BJ (cell line): Measurements from ENCODE around the gene STRIP2. TPM values are rescaled to one million over a fixed set of nuclear protein-coding genes. Genes with fewer than 3 reads are reported as not detected.
"Not testable (repeated sequence)": the region's sequence is repeated elsewhere in the genome, so short reads cannot be mapped to it uniquely, and the experiment has no call there.

Source experiments
- CTCF ChIA-PET: fragments of 350-600 bp; formaldehyde crosslinking; extraction: SDS; loops from one replicate; lab custom pipeline; 2021; ENCODE audit warnings: antibody characterized with exemption, inconsistent platforms; lab: Yijun Ruan, JAX
- POLR2A ChIA-PET: fragments of 300-600 bp; sonication (Branson Sonifier 250); formaldehyde crosslinking; extraction: SDS; loops from one replicate; lab custom pipeline; 2021; ENCODE audit warnings: antibody characterized with exemption; lab: Charles Lee
- DNase-seq: peaks from one replicate; pipeline ENCODE4 v3.0.0-alpha.2; 2011; ENCODE audit warnings: low read depth
- H3K27me3 ChIP-seq: 2 replicates; pipeline ENCODE4 v1.6.0; 2011; ENCODE audit warnings: low read length; ENCODE audit not compliant: control insufficient read depth, insufficient read depth
- H3K36me3 ChIP-seq: 2 replicates; pipeline ENCODE4 v1.5.1; 2011; ENCODE audit warnings: low read length; ENCODE audit not compliant: control insufficient read depth, insufficient read depth
- H3K4me3 ChIP-seq: 2 replicates; pipeline ENCODE4 v1.5.1; 2011; ENCODE audit warnings: low read depth, mild to moderate bottlenecking, control low read depth, low read length
- polyA plus RNA-seq: library from polyadenylated mRNA; depleted of rRNA; stranded (reverse); fragments of >200 nt; gene quantifications from 2 replicates; pipeline ENCODE4 v1.2.3, GENCODE V29; 2011
- TF ChIP-seq, protein P1 (sequence below): IDR thresholded peaks from 2 replicates; pipeline ENCODE4 v1.5.1; 2011; ENCODE audit warnings: low read depth, mild to moderate bottlenecking, control low read depth, inconsistent platforms, low read length, moderate library complexity; ENCODE audit not compliant: insufficient read depth

The STRIP2 gene
- polyA plus RNA-seq, 1 experiment = 2.0 TPM

GRCh38 chr7:129529643-129530042 is 95.4 kb downstream of the STRIP2 start:
- DNase-seq = no peak
- Histone ChIP-seq H3K27me3 (0 out of 2 replicates have a peak, but pooled peaks cover 2% of the 10 kb centered on the region), H3K4me3 (no peak overlapping the region), H3K36me3 (no peaks in the 10 kb centered on the region)
- TF ChIP-seq, protein P1, sequence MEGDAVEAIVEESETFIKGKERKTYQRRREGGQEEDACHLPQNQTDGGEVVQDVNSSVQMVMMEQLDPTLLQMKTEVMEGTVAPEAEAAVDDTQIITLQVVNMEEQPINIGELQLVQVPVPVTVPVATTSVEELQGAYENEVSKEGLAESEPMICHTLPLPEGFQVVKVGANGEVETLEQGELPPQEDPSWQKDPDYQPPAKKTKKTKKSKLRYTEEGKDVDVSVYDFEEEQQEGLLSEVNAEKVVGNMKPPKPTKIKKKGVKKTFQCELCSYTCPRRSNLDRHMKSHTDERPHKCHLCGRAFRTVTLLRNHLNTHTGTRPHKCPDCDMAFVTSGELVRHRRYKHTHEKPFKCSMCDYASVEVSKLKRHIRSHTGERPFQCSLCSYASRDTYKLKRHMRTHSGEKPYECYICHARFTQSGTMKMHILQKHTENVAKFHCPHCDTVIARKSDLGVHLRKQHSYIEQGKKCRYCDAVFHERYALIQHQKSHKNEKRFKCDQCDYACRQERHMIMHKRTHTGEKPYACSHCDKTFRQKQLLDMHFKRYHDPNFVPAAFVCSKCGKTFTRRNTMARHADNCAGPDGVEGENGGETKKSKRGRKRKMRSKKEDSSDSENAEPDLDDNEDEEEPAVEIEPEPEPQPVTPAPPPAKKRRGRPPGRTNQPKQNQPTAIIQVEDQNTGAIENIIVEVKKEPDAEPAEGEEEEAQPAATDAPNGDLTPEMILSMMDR = no peak
- ChIA-PET POLR2A (no interaction called here), CTCF (interaction anchor here (0.7 kb wide), 1 partner anchor 17 kb away, joined by 5 read pairs; no protein-coding TSS in a partner anchor)

DNA sequence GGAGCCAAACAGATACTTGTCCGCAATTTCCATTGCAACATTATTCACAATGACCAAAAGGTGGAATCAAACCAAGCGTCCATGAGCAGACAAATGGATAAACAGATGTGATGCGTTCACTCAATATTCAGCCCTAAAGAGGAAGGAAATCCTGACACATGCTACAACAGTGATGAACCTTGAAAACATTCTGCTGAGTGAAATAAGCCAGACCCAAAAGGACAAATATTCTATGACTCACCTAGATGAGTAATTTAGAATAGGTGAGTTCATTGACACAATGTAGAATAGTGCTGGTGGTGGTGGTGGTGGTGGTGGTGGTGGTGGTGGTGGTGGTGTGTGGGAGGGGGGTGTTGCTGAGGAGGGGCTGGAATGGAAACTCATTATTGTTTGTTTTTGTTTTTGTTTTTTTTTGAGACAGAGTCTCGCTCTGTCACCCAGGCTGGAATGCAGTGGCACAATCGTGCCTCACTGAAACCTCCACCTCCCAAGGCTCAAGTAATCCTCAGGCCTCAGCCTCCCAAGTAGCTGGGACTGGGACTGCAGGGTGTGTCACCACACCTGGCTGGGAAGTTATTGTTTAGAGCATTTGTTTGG is 96.7 kb downstream of the STRIP2 start:
- POLR2A ChIA-PET = no interaction called here
- no peak for DNase-seq

DNA sequence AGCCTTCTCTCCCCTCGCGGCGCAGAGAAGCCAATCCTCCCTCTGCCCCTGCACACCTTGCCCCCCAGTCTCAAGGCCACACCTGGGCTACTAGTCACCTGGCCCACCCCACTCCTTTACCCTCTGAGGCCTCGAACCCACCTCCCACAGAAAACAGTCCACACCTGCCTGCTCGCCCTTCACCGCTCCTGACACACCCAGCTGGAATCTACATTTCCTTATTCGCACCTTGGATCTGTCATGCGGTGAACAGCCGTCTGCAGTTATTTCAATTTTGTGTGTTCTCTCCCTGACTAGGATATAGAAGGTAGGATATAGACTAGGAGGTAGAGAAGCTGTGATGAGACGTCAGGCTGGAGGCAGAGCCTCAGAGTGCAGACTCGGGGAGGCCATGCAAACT is 97.5 kb downstream of the STRIP2 start:
- H3K4me3 ChIP-seq = no peak overlapping the region
- no peak for DNase-seq
- CTCF ChIA-PET = interaction anchor here (1.5 kb wide), 1 partner anchor 76 kb away, joined by 3 read pairs; no protein-coding TSS in a partner anchor
- TF ChIP-seq, protein P1 = no peak
- no peaks in the 10 kb centered on the region for H3K36me3 ChIP-seq
- H3K27me3 ChIP-seq = no peaks in the 10 kb centered on the region; the same call in 1 of the 2 replicates
- POLR2A ChIA-PET = no interaction called here

More for the DNA sequence above, 96.7 kb downstream of the STRIP2 start:
- TF ChIP-seq, protein P1 = no peak
- Histone ChIP-seq H3K36me3 (no peaks in the 10 kb centered on the region), H3K4me3 (no peak overlapping the region), H3K27me3 (no peaks in the 10 kb centered on the region)
- CTCF ChIA-PET = no interaction called here

GRCh38 chr7:129532375-129532774 is 98.1 kb downstream of the STRIP2 start:
- DNase-seq = no peak
- no peaks in the 10 kb centered on the region; the same call in 1 of the 2 replicates for H3K27me3 ChIP-seq
- H3K36me3 ChIP-seq = no peaks in the 10 kb centered on the region
- CTCF ChIA-PET = interaction anchor here (1.4 to 1.5 kb wide), 2 partner anchors 26 to 75 kb away, joined by 3 read pairs; no protein-coding TSS in a partner anchor
- TF ChIP-seq, protein P1 = no peak
- POLR2A ChIA-PET = no interaction called here
- no peak overlapping the region for H3K4me3 ChIP-seq

GRCh38 chr7:129534558-129535274 is 100.5 kb downstream of the STRIP2 start:
- CTCF ChIA-PET, H3K27me3 ChIP-seq, H3K4me3 ChIP-seq, DNase-seq, H3K36me3 ChIP-seq, POLR2A ChIA-PET: not testable (repeated sequence)
